Neuron (in vitro differentiated cells): ENCODE data around the gene SCGB3A2.

Experiments used
- H2AFZ ChIP-seq: one replicate; pipeline ENCODE4 v1.6.1; 2013; ENCODE audit warnings: low read depth, mild to moderate bottlenecking, inconsistent platforms, low read length, moderate library complexity
- H3K27me3 ChIP-seq: one replicate; pipeline ENCODE4 v1.6.1; 2013; ENCODE audit warnings: low read length; ENCODE audit not compliant: insufficient read depth
- H3K36me3 ChIP-seq: one replicate; pipeline ENCODE4 v1.6.1; 2013; ENCODE audit warnings: low read length; ENCODE audit not compliant: insufficient read depth
- H3K4me1 ChIP-seq: one replicate; pipeline ENCODE4 v1.6.1; 2013; ENCODE audit warnings: low read length; ENCODE audit not compliant: insufficient read depth
- H3K4me3 ChIP-seq: 2 replicates; pipeline ENCODE4 v1.5.1; 2013; ENCODE audit warnings: mild to moderate bottlenecking, low read length, moderate library complexity
- H3K9me3 ChIP-seq: one replicate; pipeline ENCODE4 v1.6.1; 2013; ENCODE audit warnings: low read length

SCGB3A2 gene

DNA sequence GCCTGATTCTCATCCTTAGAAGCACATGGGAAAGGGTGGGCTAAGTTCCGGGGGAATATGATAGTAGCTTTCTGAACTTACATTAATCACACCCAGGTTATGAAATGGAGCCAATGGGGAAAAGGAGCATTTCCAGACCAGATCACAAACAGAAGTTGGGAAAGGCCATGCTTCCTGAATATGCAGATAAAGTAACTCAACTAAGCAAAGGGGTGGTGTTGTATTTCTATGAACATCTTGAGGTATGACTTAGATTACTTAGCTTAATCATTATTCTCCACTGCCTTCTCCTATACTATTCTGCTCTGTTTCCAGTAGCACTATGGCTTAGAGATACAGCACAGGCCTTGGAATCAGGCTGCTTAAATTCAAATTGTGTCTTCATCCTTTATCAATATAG lies 17.4 kb downstream of the SCGB3A2 start:
- Histone ChIP-seq H3K4me3 (no peak overlapping the region), H3K9me3 (no peaks in the 10 kb centered on the region), H3K4me1 (no peaks in the 10 kb centered on the region), H3K27me3 (peaks cover 16% of the 10 kb centered on the region), H3K36me3 (no peaks in the 10 kb centered on the region), H2AFZ (no peak overlapping the region)

DNA sequence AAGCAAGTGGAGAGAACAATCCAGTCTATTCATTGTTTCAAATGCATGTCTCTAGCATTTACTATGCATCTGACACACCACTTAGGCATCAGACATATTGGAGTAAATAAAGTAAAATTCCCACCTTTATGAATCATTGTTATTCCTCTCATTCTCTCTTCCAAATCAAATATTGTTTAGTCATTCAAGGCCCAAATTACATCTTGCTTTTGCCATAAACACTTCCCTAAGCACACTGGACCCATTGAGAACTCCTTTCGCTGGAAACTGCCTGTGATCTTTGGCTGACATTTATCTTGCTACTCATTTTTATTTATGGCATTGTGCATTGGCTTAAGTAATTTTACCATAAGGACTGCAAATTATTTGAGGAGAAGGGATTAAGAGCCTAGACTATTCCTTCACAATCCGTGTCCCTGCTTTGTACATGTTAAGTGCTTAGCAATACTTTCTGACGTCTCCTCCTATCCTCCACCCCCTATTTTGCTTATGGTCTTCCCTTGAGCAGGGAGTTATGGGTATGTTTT lies 20.4 kb downstream of the SCGB3A2 start:
- Histone ChIP-seq H3K36me3 (no peaks in the 10 kb centered on the region), H3K9me3 (no peaks in the 10 kb centered on the region), H3K4me1 (no peaks in the 10 kb centered on the region), H3K4me3 (no peak overlapping the region), H2AFZ (no peak overlapping the region), H3K27me3 (peaks cover 16% of the 10 kb centered on the region)

DNA sequence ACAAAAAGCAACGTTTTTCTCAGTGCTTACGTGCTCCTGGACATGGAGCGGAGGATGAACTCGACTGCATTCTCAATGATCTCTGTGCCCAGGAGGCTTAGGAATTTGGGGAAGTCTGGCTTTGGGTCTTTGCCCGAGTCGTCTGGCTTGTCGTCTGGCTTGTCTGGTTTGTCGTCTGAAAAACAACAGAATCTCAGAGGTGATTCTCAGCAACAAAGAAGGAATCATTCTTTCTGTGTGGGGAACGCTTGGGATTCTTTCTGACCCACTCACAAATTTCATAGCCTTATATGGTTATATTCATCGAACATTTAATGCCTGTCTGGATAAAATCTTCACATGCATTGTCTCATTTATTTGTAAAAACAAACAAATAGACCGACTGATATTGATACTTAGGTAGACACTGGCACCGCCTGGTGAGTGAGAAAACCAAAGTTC lies 23.1 kb downstream of the SCGB3A2 start:
- Histone ChIP-seq H3K4me3 (no peak overlapping the region), H3K4me1 (no peaks in the 10 kb centered on the region), H2AFZ (no peak overlapping the region), H3K36me3 (no peaks in the 10 kb centered on the region), H3K9me3 (no peaks in the 10 kb centered on the region), H3K27me3 (peaks cover 9% of the 10 kb centered on the region)

DNA sequence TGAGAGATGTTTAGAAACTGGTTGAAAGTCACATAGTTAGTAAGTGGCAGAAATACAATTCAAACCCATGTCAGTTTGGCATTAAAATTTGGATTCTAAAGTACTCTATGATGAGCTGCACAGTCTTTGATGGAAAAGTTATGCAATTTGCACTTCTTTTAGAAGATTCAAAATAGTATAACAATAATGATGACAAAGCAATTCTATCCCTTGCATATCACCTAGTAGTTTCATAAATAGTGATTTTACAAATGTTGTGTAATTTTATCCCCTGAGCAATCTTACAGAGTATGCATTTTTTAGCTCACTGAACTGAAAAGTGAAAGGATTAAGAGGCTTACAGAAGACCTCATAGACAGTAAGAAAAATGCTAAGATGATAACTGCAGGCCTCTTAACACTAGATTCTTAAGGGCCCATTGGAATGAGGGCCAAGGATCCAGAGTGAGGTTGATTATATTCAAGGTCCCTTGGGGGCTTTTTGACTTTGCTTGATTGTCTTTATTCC lies 24.2 kb downstream of the SCGB3A2 start:
- Histone ChIP-seq H2AFZ (no peak overlapping the region), H3K36me3 (no peaks in the 10 kb centered on the region), H3K4me3 (no peak overlapping the region), H3K27me3 (peaks cover 9% of the 10 kb centered on the region), H3K9me3 (no peaks in the 10 kb centered on the region), H3K4me1 (no peaks in the 10 kb centered on the region)

DNA sequence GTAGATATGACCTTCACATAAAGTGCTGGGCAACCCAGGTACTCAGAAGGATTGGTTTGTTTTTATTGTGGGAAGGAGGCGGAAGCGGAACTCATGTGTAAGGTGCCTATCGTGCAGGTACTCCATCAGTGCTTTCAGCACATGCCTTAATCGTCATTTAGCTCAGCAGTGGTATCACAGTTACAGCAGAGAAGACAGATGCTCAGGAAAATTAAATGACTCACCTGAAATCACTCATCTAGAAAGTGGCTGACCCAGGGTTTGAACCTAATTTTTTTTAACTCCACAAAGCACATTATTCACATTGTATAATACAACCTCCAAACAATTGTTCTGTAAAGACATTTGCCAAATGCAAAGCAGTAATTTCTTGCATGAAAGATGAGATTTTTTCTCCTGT lies 25.6 kb downstream of the SCGB3A2 start:
- no peak overlapping the region for H3K4me3 ChIP-seq
- H2AFZ ChIP-seq: no peak overlapping the region
- H3K27me3 ChIP-seq: peaks cover 8% of the 10 kb centered on the region
- H3K4me1 ChIP-seq: no peaks in the 10 kb centered on the region
- no peaks in the 10 kb centered on the region for H3K36me3 ChIP-seq
- H3K9me3 ChIP-seq: no peaks in the 10 kb centered on the region

DNA sequence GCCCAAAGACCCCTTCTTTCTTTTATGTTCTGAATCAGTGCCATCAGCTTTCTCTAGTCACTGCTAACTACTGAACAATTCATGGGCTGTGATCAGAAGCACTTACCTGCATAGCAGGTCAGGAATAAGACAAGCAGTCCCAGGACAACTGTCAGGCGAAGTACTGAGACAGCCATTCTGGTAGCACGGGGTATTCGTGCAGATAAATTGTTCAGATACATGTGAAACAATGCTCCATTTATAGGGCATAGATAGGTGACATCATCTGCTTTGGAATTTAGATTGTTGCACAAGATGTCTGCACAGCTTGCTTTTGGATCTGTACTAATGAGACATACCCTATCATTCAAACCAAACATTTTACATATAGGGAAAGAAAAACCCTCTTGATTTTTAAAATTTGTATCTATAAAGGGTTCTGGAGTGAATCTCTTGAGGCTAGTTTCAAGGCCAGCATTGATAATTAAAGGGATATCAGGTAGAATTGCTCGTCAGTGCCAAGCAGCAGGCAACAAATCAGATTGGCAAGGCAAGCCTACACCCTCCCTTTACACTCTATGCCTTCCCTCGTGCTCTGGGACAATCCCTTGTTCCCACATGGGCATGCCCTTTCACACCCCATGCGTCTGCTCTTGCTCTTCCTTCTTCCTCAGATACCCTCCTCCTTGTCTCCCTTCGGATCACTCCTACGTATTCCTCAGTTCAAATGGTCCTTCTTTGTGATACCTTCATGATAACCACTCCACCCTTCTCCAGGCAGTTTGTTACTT lies 28.0 kb downstream of the SCGB3A2 start, which contains the start of gene C5orf46:
TSS of gene C5orf46 (minus strand) at position 213 of the 770 bp plus-strand sequence. CDS start at position 176, 37 bp downstream.
- Histone ChIP-seq H3K36me3 (no peaks in the 10 kb centered on the region), H3K4me3 (no peak within 1 kb of the TSS), H3K4me1 (no peaks in the 10 kb centered on the region), H3K27me3 (no peaks in the 10 kb centered on the region), H2AFZ (no peak within 1 kb of the TSS), H3K9me3 (no peaks in the 10 kb centered on the region)

DNA sequence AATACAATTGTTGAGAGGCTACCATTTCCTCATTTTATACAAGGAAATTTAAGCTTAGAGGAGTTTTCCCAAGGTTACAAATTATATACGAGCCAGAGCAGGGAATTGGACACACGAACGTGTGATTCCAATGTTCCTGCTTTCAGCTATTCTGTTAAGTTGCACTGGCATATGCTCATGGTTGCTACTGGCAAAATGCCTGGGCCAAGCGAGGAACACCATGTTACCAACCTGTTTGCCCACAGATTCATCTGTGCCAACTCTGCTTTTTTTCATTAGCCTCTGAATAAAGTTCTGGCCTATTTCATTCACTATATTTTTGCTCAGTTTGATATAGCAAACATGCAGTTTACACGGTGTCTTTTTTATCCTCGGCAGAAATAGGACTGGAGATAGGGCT lies 32.9 kb downstream of the SCGB3A2 start:
- H3K27me3 ChIP-seq: no peaks in the 10 kb centered on the region
- no peak overlapping the region for H2AFZ ChIP-seq
- H3K9me3 ChIP-seq: no peaks in the 10 kb centered on the region
- H3K4me3 ChIP-seq: no peak overlapping the region
- no peaks in the 10 kb centered on the region for H3K36me3 ChIP-seq
- H3K4me1 ChIP-seq: no peaks in the 10 kb centered on the region

DNA sequence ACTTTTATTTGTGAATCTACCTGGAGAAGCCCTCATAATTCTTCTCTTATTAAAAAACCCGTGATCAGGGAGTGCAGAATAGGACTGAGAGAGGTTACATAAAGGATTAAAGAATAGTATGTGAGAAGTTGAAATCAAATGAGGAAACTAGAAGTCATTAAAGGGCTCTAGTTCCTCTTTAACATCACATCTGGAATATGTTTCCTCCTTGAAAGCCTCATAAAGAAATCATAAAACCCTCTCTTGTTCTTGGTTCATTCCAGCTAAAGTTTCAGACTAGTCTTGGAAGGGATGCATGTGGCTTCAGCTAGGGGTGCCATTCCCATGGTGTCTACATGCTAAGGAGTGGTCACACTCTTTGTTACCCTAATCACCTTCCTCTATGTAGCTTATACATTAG lies 33.5 kb downstream of the SCGB3A2 start:
- no peaks in the 10 kb centered on the region for H3K4me1 ChIP-seq

DNA sequence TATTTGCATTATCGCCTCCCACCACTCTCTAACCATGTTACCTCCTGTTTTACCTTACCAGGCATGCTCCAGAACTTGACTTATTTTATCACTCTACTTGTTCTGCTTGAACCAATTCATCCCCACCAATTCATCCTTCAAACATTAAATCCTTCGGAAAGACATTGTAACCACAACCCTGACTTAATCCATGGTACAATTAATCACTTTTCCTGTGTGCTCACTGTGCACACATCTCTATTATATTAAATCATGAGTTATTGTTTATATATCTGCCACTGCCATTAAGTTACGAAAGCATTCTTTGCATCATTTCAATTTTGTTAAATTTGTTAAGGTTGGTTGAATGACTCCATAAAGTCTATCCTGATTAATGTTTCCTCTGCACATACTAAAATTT lies 35.3 kb downstream of the SCGB3A2 start:
- Histone ChIP-seq H3K36me3 (no peaks in the 10 kb centered on the region), H3K27me3 (no peaks in the 10 kb centered on the region), H2AFZ (no peak overlapping the region), H3K4me3 (no peak overlapping the region), H3K4me1 (no peaks in the 10 kb centered on the region), H3K9me3 (no peaks in the 10 kb centered on the region)

More for the DNA sequence above, 33.5 kb downstream of the SCGB3A2 start:
- no peaks in the 10 kb centered on the region for H3K27me3 ChIP-seq
- no peaks in the 10 kb centered on the region for H3K36me3 ChIP-seq
- H2AFZ ChIP-seq: no peak overlapping the region
- H3K4me3 ChIP-seq: no peak overlapping the region
- no peaks in the 10 kb centered on the region for H3K9me3 ChIP-seq

DNA sequence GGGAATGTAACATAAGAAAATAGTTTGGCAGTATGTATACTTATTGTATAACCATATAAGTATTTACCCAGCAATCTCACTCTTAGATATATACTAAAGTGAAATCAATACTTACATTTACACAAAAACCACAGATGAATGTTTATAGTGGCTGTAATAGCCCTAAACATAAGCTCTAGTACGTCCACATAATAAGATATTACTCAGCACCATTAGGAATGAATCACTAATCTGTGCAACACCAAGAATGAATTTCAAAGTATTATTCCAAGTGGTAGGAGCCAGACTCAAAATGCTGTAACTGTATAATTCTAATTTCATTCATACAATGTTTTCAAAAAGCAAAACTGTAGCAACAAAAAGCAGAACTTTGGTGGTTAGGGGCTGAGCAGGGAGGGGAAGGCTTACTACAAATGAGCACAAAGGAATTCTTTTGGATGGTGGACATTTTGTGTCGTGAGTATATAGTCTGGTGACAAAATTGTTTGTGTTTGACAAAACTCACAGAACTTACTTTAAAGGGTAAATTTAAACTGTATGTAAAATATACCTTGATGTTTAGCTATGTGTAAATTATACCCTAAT lies 39.7 kb downstream of the SCGB3A2 start:
- Histone ChIP-seq H3K36me3 (no peaks in the 10 kb centered on the region), H3K27me3 (no peaks in the 10 kb centered on the region), H3K9me3 (no peaks in the 10 kb centered on the region), H2AFZ (no peak overlapping the region), H3K4me1 (no peaks in the 10 kb centered on the region), H3K4me3 (no peak overlapping the region)

DNA sequence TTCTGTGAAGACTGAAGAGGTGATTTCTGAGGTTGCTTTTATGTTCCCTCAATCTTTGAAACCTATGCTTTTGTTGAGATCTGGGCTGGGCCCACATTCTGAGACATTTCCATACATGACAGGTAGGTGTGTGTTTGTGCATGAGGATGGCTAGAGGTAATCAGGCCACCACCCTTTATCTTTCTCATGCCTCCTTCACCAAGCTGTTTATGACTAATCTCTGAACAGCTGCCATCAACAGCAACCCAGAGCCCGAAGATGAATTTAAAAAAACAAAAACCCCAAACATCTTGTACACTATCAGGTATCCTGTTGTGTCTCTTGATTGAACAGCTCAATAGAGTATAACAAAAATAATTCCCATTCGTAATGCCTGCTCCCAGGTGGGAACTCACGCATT lies 40.4 kb downstream of the SCGB3A2 start:
- H3K9me3 ChIP-seq: no peaks in the 10 kb centered on the region
- H3K27me3 ChIP-seq: no peaks in the 10 kb centered on the region
- no peaks in the 10 kb centered on the region for H3K36me3 ChIP-seq
- no peak overlapping the region for H2AFZ ChIP-seq
- H3K4me3 ChIP-seq: no peak overlapping the region
- no peaks in the 10 kb centered on the region for H3K4me1 ChIP-seq

DNA sequence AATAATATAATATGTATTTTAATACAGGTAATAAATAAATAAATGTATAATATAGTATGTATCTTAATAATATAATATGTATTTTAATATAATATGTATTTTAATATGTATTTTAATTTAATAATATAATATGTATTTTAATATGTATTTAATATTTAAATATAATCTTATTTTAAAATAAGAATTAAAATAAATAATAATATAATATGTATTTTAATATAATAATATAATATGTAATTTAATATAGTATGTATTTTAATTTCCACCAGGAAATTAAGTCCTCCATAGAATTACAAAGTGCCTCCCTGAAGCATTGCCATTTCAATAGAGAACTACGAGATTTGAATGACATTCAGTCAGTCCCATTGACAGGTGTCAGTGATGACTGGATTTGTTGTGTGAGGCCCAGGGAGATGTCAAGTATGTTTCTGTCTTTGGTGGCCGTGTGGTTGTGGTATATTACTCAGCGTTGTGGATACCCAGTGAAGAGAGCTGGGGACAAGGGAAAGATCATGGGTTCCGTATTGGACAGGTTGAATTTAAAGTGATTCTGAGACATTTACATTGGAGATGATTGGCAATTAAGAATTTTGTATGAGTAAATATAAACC lies 42.0 kb downstream of the SCGB3A2 start:
- H3K36me3 ChIP-seq: no peaks in the 10 kb centered on the region
- H3K4me1 ChIP-seq: no peaks in the 10 kb centered on the region
- no peaks in the 10 kb centered on the region for H3K9me3 ChIP-seq
- H3K27me3 ChIP-seq: no peaks in the 10 kb centered on the region
- H2AFZ ChIP-seq: no peak overlapping the region
- H3K4me3 ChIP-seq: no peak overlapping the region

DNA sequence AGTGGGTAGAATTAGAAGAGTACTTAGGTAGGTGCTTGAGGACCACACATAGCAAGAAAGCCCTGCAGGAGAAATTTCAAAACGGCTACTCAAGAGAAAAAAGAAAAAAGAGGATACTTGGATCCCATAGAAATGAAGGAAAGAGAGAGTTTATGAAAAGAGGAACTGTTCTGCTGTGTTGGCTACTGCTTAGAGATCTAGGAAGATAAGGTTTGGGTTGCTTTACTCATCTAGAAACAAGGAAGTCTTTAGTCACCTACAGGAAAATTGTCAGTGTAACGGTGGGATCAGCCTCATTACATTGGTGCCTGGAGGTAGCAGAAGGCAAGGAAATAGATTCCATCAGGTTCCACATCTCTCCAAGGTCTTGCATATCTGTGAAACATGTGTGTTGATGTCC lies 42.6 kb downstream of the SCGB3A2 start:
- Histone ChIP-seq H3K27me3 (no peaks in the 10 kb centered on the region), H3K4me3 (no peak overlapping the region), H3K9me3 (no peaks in the 10 kb centered on the region), H2AFZ (no peak overlapping the region), H3K36me3 (no peaks in the 10 kb centered on the region), H3K4me1 (no peaks in the 10 kb centered on the region)
